ENCODE data around the gene KRTAP5-6. TPM values are rescaled to one million over a fixed set of nuclear protein-coding genes. Genes with fewer than 3 reads are reported as not detected.
A peak's percentile ranks its signal among the peaks of the same experiment; 100 is the strongest.
"Not testable (repeated sequence)": the region's sequence is repeated elsewhere in the genome, so short reads cannot be mapped to it uniquely, and the experiment has no call there.

The KRTAP5-6 gene
- total RNA-seq, 2 donors from 2014 or later = not detected

- H3K36me3 ChIP-seq (replicated peaks in 1 of 2; ENCODE audit: insufficient read depth in 1 of 2, low read depth in 2 of 2) = no peaks in the 10 kb centered on the region
- no peak for TF ChIP-seq CTCF (IDR thresholded peaks at IDR 0.05)
- no peak for TF ChIP-seq POLR2A (IDR thresholded peaks at IDR 0.05)
- ATAC-seq (no peak), DNase-seq (no peak)
- 76 to 78% methylated on average over 8 of the region's 9 CpGs for WGBS, 2 donors
- H3K9me3 ChIP-seq = no peaks in the 10 kb centered on the region
- intact Hi-C loops (cut with DNase I) = loop anchor here (10.0 kb wide), 1 partner anchor 499 kb away; no protein-coding TSS in a partner anchor
- H3K27me3 ChIP-seq = no peaks in the 10 kb centered on the region
- H3K4me3 ChIP-seq = no peak overlapping the region
- H3K4me1 ChIP-seq = peaks cover 5% of the 10 kb centered on the region
- no peak overlapping the region for H3K27ac ChIP-seq
These were observed 40.9 kb upstream of the KRTAP5-6 start for GRCh38 chr11:1656061-1656441.

- Histone ChIP-seq H3K9me3 (no peaks in the 10 kb centered on the region), H3K4me3 (no peak overlapping the region), H3K4me1 (peaks cover 5% of the 10 kb centered on the region), H3K36me3 (replicated peaks in 1 of 2; ENCODE audit: insufficient read depth in 1 of 2, low read depth in 2 of 2) (no peaks in the 10 kb centered on the region), H3K27ac (no peak overlapping the region), H3K27me3 (no peaks in the 10 kb centered on the region)
- TF ChIP-seq CTCF (IDR thresholded peaks at IDR 0.05) = no peak
- TF ChIP-seq POLR2A (IDR thresholded peaks at IDR 0.05) = no peak
- no peak for DNase-seq
- WGBS, 2 donors = 48 to 66% methylated on average over 7 of the region's 7 CpGs
- intact Hi-C loops (cut with DNase I) = loop anchor here (10.0 kb wide), 1 partner anchor 498 kb away; no protein-coding TSS in a partner anchor
- ATAC-seq = no peak
These were observed 40.3 kb upstream of the KRTAP5-6 start for GRCh38 chr11:1656670-1657069.

- intact Hi-C loops (cut with DNase I) = loop anchor here (10.0 kb wide), 1 partner anchor 495 kb away; no protein-coding TSS in a partner anchor
- H3K27ac ChIP-seq = no peak overlapping the region
- no peak overlapping the region for H3K4me3 ChIP-seq
- WGBS, 2 donors = 69 to 77% methylated on average over 12 to 14 of the region's 14 CpGs
- no peaks in the 10 kb centered on the region for H3K9me3 ChIP-seq
- DNase-seq (no peak), ATAC-seq (no peak)
- TF ChIP-seq CTCF (IDR thresholded peaks at IDR 0.05) = no peak
- H3K4me1 ChIP-seq = no peaks in the 10 kb centered on the region
- no peaks in the 10 kb centered on the region for H3K36me3 ChIP-seq (replicated peaks in 1 of 2; ENCODE audit: insufficient read depth in 1 of 2, low read depth in 2 of 2)
- no peaks in the 10 kb centered on the region for H3K27me3 ChIP-seq
These were observed 37.5 kb upstream of the KRTAP5-6 start for GRCh38 chr11:1659506-1659905.

- 61 to 77% methylated on average over 24 of the region's 24 CpGs for WGBS, 2 donors
- intact Hi-C loops (cut with DNase I) = no loop called here
- Histone ChIP-seq H3K36me3 (replicated peaks in 1 of 2; ENCODE audit: insufficient read depth in 1 of 2, low read depth in 2 of 2) (no peaks in the 10 kb centered on the region), H3K27me3 (no peaks in the 10 kb centered on the region), H3K27ac (no peak overlapping the region), H3K4me3 (no peak overlapping the region), H3K9me3 (no peaks in the 10 kb centered on the region), H3K4me1 (no peaks in the 10 kb centered on the region)
- TF ChIP-seq POLR2A (IDR thresholded peaks at IDR 0.05) (no peak), CTCF (IDR thresholded peaks at IDR 0.05) (no peak)
- no peak for DNase-seq
- ATAC-seq = no peak
These were observed 36.7 kb upstream of the KRTAP5-6 start for GRCh38 chr11:1660111-1660867.

GRCh38 chr11:1661454-1662269, 35.3 kb upstream of the KRTAP5-6 start:
- H3K4me1 ChIP-seq; intact Hi-C loops (cut with DNase I); H3K27ac ChIP-seq; DNase-seq; H3K36me3 ChIP-seq (replicated peaks in 1 of 2; ENCODE audit: insufficient read depth in 1 of 2, low read depth in 2 of 2); H3K4me3 ChIP-seq; H3K27me3 ChIP-seq; H3K9me3 ChIP-seq: not testable (repeated sequence)
- ATAC-seq = peak; percentile 24
- 43 to 76% methylated on average over 6 to 12 of the region's 25 CpGs for WGBS, 2 donors

- H3K36me3 ChIP-seq (replicated peaks in 1 of 2; ENCODE audit: insufficient read depth in 1 of 2, low read depth in 2 of 2); ATAC-seq; H3K27me3 ChIP-seq; H3K4me1 ChIP-seq; intact Hi-C loops (cut with DNase I); H3K27ac ChIP-seq; H3K4me3 ChIP-seq; H3K9me3 ChIP-seq; DNase-seq: not testable (repeated sequence)
- 55 to 63% methylated on average over 12 to 18 of the region's 18 CpGs for WGBS, 2 donors
These were observed 34.2 kb upstream of the KRTAP5-6 start for GRCh38 chr11:1662699-1663283.

Data from body of pancreas (tissue), 4 donors.